Measurements from ENCODE around the gene B4GALT5.

- TF ChIP-seq POLR2AphosphoS5 (IDR thresholded peaks at IDR 0.05; ENCODE audit: low read depth, low read length) (no peak), TAF1 (IDR thresholded peaks at IDR 0.05; ENCODE audit: borderline replicate concordance, insufficient read depth, low read length) (no peak)
These were observed 29.2 kb downstream of the B4GALT5 start for GRCh38 chr20:49684335-49684997.

Measured in PFSK-1 (cell line).